GM12801 (cell line): ENCODE measurements around the gene CRTAC1.

Experiments
- TF ChIP-seq, protein P1 (sequence below): IDR thresholded peaks from one replicate; pipeline ENCODE4 v1.5.1; 2011; ENCODE audit warnings: control low read depth; ENCODE audit not compliant: insufficient read length; ENCODE audit errors: extremely low read depth

Gene CRTAC1

DNA sequence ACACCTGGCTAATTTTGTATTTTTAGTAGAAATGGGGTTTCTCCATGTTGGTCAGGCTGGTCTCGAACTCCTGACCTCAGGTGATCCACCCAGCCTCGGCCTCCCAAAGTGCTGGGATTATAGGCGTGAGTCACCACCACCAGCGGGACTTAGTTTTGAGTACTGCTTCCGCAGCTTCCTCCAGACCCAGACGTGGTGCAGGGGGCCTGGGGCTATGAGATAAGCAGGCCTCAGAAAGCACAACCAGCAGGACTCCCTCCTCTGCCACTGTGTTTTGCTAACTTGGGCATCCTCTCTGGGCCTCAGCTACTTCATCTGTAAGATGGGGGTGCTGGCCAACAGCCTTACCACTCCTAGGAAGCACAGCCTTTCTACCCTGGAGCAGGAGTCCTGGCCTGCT lies 143.0 kb downstream of the CRTAC1 start:
- TF ChIP-seq, protein P1, sequence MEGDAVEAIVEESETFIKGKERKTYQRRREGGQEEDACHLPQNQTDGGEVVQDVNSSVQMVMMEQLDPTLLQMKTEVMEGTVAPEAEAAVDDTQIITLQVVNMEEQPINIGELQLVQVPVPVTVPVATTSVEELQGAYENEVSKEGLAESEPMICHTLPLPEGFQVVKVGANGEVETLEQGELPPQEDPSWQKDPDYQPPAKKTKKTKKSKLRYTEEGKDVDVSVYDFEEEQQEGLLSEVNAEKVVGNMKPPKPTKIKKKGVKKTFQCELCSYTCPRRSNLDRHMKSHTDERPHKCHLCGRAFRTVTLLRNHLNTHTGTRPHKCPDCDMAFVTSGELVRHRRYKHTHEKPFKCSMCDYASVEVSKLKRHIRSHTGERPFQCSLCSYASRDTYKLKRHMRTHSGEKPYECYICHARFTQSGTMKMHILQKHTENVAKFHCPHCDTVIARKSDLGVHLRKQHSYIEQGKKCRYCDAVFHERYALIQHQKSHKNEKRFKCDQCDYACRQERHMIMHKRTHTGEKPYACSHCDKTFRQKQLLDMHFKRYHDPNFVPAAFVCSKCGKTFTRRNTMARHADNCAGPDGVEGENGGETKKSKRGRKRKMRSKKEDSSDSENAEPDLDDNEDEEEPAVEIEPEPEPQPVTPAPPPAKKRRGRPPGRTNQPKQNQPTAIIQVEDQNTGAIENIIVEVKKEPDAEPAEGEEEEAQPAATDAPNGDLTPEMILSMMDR: no peak

DNA sequence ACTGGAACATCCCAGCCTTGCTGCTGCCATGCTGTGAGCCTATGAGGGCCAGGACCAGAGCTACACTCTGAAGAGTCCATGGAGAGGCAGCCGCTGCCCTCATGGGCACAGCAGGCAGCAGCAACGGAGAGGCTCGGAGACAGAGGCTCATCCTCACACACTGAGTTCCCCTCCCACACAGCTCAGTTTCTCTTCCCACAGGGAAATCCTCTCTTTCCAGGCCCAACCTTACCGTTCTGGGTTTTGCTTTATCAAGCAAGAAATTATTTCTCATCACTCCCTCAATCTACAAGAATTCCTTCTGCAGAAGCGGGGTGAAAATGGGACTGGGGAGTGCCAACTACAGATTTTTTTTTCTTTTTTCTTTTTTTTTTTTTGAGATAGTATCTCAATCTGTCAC lies 144.1 kb downstream of the CRTAC1 start:
- TF ChIP-seq, protein P1: no peak

DNA sequence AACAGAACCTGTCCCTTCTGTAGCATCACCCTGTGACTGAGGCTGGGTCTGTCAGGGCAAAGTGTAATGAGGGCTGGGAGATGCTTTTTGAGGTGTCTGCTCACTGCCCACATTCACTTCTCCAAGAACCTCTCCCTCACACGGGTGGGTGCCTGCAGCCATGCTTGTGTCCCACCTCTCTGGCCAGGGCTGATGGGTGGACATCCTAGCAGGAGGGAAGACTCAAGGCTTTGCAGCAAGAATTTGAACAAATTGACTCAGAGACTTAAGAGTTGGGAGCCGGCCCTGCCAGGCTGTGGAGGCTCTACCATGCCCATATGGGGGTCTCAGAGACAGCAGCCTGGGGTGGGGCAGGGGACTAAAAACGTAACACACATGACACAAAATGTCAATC lies 147.3 kb downstream of the CRTAC1 start:
- TF ChIP-seq, protein P1: no peak

DNA sequence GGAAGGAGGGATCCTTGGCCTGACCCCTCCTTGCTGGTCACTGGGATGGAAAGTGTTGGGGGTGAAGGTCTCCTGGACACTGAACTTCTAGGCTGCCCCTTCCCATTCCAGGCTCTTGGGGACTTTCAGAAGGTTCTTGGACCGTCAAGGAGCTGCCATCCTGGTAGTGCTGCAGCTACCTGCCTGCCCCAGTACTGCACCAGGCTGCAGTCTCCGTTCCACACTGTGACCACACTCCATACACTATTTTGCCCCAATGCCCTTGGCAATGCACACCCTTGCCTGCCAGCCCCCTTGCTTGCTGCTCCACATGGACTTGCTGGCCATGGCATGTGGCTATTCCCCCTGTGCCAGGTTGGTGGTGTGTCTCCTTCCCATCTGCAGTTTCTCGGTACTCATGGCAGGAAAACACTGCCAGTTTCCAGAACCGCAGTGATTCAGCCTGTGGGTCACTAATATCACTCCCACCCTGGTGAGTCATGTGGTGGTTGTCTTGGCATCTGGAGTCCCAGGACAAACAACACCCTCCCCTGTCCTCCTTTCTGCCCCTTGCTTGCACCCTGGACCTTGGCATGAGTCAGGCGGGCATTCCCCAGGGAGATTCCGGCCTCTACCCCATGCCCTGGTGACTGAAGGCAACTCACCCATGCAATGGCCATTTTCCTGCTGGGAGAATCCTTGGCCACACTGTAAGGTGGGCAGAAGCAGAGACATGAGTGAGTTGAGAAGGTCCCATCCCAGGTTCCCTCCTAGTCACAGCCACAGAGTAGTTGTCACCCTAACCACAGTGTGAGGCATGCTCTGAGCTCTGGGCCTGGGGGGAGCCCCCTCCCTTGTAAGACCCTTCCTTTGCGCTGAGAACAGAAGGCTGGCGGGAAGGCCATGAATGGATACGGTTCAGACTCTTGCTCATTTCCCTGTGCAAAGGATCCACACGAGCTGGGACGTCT lies 148.0 kb downstream of the CRTAC1 start:
- TF ChIP-seq, protein P1: no peak

DNA sequence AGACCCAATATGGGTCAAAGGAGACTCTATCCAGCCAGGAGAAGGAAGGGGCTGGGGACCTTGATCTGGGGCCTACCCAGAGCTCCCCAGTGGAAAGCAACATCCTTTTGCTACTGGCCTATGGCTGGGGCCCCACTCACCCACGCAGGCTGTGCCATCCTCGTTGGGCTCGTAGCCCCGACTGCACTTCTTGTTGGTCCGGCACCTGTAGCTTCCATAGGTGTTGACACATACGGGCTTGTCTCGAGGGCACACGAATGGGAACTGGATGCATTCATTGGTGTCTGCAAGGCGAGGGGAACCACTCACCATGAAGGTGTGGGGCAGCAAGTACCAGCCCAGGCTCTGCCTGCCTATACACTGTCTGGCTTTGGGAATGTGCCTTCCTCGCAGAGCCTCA lies 150.3 kb downstream of the CRTAC1 start:
- TF ChIP-seq, protein P1: no peak

DNA sequence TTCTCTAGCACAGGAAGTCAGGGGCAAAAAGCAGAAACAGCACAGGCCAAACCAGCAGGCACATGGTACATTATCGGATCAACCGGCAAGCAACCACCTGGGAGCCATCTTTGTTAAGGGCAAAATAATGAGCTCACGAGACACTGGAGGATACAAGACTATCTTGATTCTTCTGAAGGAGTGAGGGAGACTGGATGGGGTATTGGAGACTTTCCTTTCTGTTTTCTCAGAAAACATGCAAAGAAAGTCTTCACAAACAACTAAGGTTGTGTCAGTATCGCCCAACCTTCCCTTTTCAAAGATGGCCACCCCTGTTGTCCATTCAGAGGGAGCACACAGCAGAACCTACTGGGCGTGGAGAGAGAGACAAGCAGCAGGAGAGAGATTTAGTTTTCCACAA lies 151.2 kb downstream of the CRTAC1 start:
- TF ChIP-seq, protein P1: no peak

DNA sequence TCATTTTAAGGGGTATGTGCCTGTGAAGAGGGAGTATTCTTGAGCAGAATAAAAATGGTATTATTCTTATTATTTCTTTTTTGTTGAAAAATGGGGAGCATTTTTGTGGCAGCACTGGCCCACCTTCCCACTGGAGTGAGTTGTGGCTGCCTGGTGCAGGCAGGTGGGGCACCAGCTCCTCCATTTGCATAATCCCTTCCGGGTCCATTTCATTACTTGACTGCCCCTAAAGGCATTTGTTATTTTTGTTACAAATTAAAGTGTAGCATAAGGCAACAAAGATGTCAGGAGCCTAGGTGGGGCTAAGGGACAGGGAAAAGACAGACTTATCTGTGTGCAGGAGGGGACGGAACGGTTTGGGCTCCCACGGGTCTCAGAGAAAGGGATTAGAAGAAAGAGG lies 154.0 kb downstream of the CRTAC1 start:
- TF ChIP-seq, protein P1: no peak
